ENCODE measurements around the gene TNFRSF17. TPM values are rescaled to one million over a fixed set of nuclear protein-coding genes. Genes with fewer than 3 reads are reported as not detected.

The TNFRSF17 gene
- total and polyA plus RNA-seq, 2 of the 8 experiments (the other 6 are each of a cell fraction or from before 2014, with no cell fraction given): not detected

- H3K23me2 ChIP-seq (ENCODE audit: low read depth, low read length): no peaks in the 10 kb centered on the region
- no peak overlapping the region for H3K4me3 ChIP-seq (ENCODE audit: extremely low read depth in 1 of 4, insufficient read depth in 2 of 4, low read depth in 3 of 4, low read length in 4 of 4)
- POLR2A ChIA-PET (ENCODE audit: partially characterized antibody): interaction anchor here (0.9 to 1.3 kb wide), 2 partner anchors 9 to 22 kb away, joined by 3 to 4 read pairs; no protein-coding TSS in a partner anchor
- H2BK120ac ChIP-seq (replicated peaks; ENCODE audit: low read depth, low read length): no peak overlapping the region
- FAIRE-seq: no peak
- H3K14ac ChIP-seq (ENCODE audit: insufficient read length): no peak overlapping the region
- H4K5ac ChIP-seq (ENCODE audit: insufficient read length, low read depth, low read length): no peak overlapping the region
- H3K9me3 ChIP-seq (ENCODE audit: insufficient read depth in 2 of 2, low read depth in 1 of 2, low read length in 1 of 2): no peaks in the 10 kb centered on the region
- WGBS, 2 experiments (ENCODE audit: extremely low coverage in 1 of 2, insufficient coverage in 1 of 2, insufficient read length in 1 of 2, insufficient replicate concordance in 2 of 2, low coverage in 1 of 2, low lambda C conversion rate in 2 of 2, missing lambda C conversion rate in 1 of 2): 82% methylated on average over 6 of the region's 6 CpGs; no CpG with 5 or more reads in 1 of the 2 experiments
- H2BK12ac ChIP-seq (ENCODE audit: low read depth, low read length): no peak overlapping the region
- no peaks in the 10 kb centered on the region for H4K20me1 ChIP-seq (replicated peaks in 1 of 2; ENCODE audit: control insufficient read depth in 1 of 2, insufficient read depth in 2 of 2, low read length in 2 of 2)
- no peaks in the 10 kb centered on the region for H3K79me1 ChIP-seq (ENCODE audit: low read depth, low read length)
- H4K8ac ChIP-seq (ENCODE audit: extremely low read depth, insufficient read depth, low read length): no peak overlapping the region
- H3K79me2 ChIP-seq (ENCODE audit: control insufficient read depth in 1 of 2, insufficient read depth in 2 of 2, low read length in 2 of 2): no peaks in the 10 kb centered on the region
- CTCF ChIA-PET (ENCODE audit: partially characterized antibody): interaction anchor here (0.6 to 1.7 kb wide), 7 partner anchors 8 to 285 kb away, joined by 3 to 4 read pairs (median 3); partner anchors contain the start of gene SNX29
- no peak overlapping the region for H4K91ac ChIP-seq (replicated peaks; ENCODE audit: insufficient read length, low read length)
- DNase-seq (ENCODE audit: low read depth in 1 of 2, low spot score in 2 of 2): no peak
- no peak overlapping the region for H2BK5ac ChIP-seq (ENCODE audit: low read depth, low read length)
- TF ChIP-seq SRF (IDR thresholded peaks at IDR 0.05; ENCODE audit: low read depth, low read length) (no peak), BCL11A (IDR thresholded peaks at IDR 0.05; ENCODE audit: low read depth in 2 of 2, low read length in 2 of 2) (no peak), SP1 (IDR thresholded peaks at IDR 0.05; ENCODE audit: low read depth, low read length) (no peak), CBX8 (IDR thresholded peaks at IDR 0.05; ENCODE audit: borderline replicate concordance, low read depth, low read length) (no peak), ATF3 (IDR thresholded peaks at IDR 0.05; ENCODE audit: insufficient read depth, low read depth, low read length) (no peak), SP2 (IDR thresholded peaks at IDR 0.05; ENCODE audit: low read length) (no peak), ATF2 (IDR thresholded peaks at IDR 0.05; ENCODE audit: low read length) (no peak), NANOG (IDR thresholded peaks at IDR 0.05; ENCODE audit: insufficient read depth, low read depth, low read length, poor library complexity, severe bottlenecking) (no peak), KDM1A (IDR thresholded peaks at IDR 0.05; ENCODE audit: borderline replicate concordance, low read length) (no peak), KDM4A (IDR thresholded peaks at IDR 0.05; ENCODE audit: low read depth, low read length, severe bottlenecking) (no peak), USF2 (IDR thresholded peaks at IDR 0.05; ENCODE audit: low read length) (no peak)
- H3K56ac ChIP-seq (replicated peaks; ENCODE audit: insufficient read length, low read depth, low read length): no peak overlapping the region
- H3K23ac ChIP-seq (ENCODE audit: insufficient read length): no peak overlapping the region
- H3K4me2 ChIP-seq (ENCODE audit: insufficient read depth in 1 of 2, low read depth in 2 of 2, low read length in 2 of 2): no peak overlapping the region
- H3K36me3 ChIP-seq (ENCODE audit: control insufficient read depth in 2 of 4, insufficient read depth in 4 of 4, low read length in 3 of 4): no peaks in the 10 kb centered on the region
- H3K18ac ChIP-seq (ENCODE audit: extremely low read depth, low read length): no peak overlapping the region
- H3K9ac ChIP-seq (replicated peaks in 1 of 4; ENCODE audit: extremely low read depth in 1 of 4, low read depth in 3 of 4, low read length in 3 of 4): no peak overlapping the region
- no peak overlapping the region for H2BK20ac ChIP-seq (ENCODE audit: low read length)
- H3K27ac ChIP-seq (ENCODE audit: low read depth, low read length): no peak overlapping the region
- no peak overlapping the region for H2BK15ac ChIP-seq (ENCODE audit: low read length)
- no peaks in the 10 kb centered on the region for H3K4me1 ChIP-seq (replicated peaks in 1 of 4; ENCODE audit: control insufficient read depth in 3 of 4, insufficient read depth in 4 of 4, low read length in 3 of 4)
- no peaks in the 10 kb centered on the region for H3K27me3 ChIP-seq (replicated peaks in 1 of 4; ENCODE audit: control insufficient read depth in 3 of 4, extremely low read depth in 1 of 4, insufficient read depth in 3 of 4, low read length in 3 of 4)
- H2AFZ ChIP-seq (ENCODE audit: low read length): no peak overlapping the region
- H3K4ac ChIP-seq (replicated peaks; ENCODE audit: insufficient read length, low read depth, low read length): no peak overlapping the region
- no peak overlapping the region for H2AK5ac ChIP-seq (ENCODE audit: low read depth, low read length)
Observed at GRCh38 chr16:12000032-12000431, 35.0 kb downstream of the TNFRSF17 start.

Measured in H1 (cell line).